Gastrocnemius medialis (tissue), 4 donors: ENCODE results near the gene ALOX12B.

Experiments
- POLR2A ChIP-seq, 2 donors: fragments of 450-650 bp; IDR thresholded peaks; one replicate each; pipeline ENCODE4 v1.6.1; 2017; ENCODE audit warnings: antibody characterized with exemption in 2 of 2, mild to moderate bottlenecking in 2 of 2, moderate library complexity in 2 of 2
- TF ChIP-seq, protein P1 (sequence below), 5 experiments: fragments of 450-650 bp in 3 of 5; fragments of 200-600 bp in 2 of 5; sonication (generic) in 2 of 5; IDR thresholded peaks in 4 of 5; conservative IDR thresholded peaks in 1 of 5; 1 replicate in 4 of 5; 2 replicates in 1 of 5; pipeline ENCODE4 v1.5.1; 2016 to 2019; ENCODE audit warnings: antibody characterized with exemption in 5 of 5, mild to moderate bottlenecking in 3 of 5, moderate library complexity in 3 of 5

DNA sequence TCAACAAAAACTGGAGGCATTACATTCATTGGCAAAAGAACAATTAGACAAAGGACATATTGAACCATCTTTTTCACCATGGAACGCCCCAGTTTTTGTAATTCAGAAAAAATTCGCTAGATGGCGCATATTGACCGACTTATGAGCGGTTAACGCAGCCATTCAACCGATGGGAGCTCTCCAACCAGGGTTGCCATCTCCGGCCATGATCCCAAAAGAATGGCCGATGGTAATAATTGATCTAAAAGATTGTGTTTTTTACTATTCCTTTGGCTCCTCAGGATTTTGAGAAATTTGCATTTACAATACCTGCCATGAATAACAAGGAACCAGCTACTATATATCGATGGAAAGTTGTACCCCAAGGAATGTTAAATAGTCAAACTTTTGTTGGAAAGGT lies 27.2 kb downstream of the ALOX12B start:
- TF ChIP-seq, protein P1, sequence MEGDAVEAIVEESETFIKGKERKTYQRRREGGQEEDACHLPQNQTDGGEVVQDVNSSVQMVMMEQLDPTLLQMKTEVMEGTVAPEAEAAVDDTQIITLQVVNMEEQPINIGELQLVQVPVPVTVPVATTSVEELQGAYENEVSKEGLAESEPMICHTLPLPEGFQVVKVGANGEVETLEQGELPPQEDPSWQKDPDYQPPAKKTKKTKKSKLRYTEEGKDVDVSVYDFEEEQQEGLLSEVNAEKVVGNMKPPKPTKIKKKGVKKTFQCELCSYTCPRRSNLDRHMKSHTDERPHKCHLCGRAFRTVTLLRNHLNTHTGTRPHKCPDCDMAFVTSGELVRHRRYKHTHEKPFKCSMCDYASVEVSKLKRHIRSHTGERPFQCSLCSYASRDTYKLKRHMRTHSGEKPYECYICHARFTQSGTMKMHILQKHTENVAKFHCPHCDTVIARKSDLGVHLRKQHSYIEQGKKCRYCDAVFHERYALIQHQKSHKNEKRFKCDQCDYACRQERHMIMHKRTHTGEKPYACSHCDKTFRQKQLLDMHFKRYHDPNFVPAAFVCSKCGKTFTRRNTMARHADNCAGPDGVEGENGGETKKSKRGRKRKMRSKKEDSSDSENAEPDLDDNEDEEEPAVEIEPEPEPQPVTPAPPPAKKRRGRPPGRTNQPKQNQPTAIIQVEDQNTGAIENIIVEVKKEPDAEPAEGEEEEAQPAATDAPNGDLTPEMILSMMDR (IDR thresholded peaks at IDR 0.05 in 4 of 5, conservative IDR thresholded peaks at IDR 0.05 in 1 of 5) = peak; percentile 55 to 78 (median 73)
- no peak for TF ChIP-seq POLR2A (IDR thresholded peaks at IDR 0.05)
